Esophagus squamous epithelium (tissue), 4 donors: ENCODE data around the gene ZMYND8.

Experiments used
- CTCF ChIP-seq, 6 experiments: fragments of 450-650 bp in 4 of 6; fragments of 200-600 bp in 2 of 6; sonication (generic) in 2 of 6; IDR thresholded peaks; one replicate each; pipeline ENCODE4 v1.5.1; 2016 to 2019; ENCODE audit warnings: antibody characterized with exemption in 6 of 6, mild to moderate bottlenecking in 4 of 6, moderate library complexity in 4 of 6
- POLR2A ChIP-seq, 4 donors: fragments of 450-650 bp; IDR thresholded peaks; one replicate each; pipeline ENCODE4 v1.6.1; 2017; ENCODE audit warnings: antibody characterized with exemption in 4 of 4, mild to moderate bottlenecking in 4 of 4, moderate library complexity in 3 of 4

- TF ChIP-seq CTCF (IDR thresholded peaks at IDR 0.05) (peak in 2 of 6 experiments; percentile 14 to 21), POLR2A (IDR thresholded peaks at IDR 0.05) (no peak)
Measured at GRCh38 chr20:47304287-47304686, 52.2 kb downstream of the ZMYND8 start.
